Ishikawa (cell line): ENCODE results near the gene PTPN1.

ENCODE experiments used
- CEBPB ChIP-seq: IDR thresholded peaks from 2 replicates; pipeline ENCODE4 v1.6.1; 2012
- CREB1 ChIP-seq: IDR thresholded peaks from 2 replicates; pipeline ENCODE4 v1.6.1; 2012; ENCODE audit warnings: low read depth
- EGR1 ChIP-seq: IDR thresholded peaks from 2 replicates; pipeline ENCODE4 v1.6.1; 2012
- EP300 ChIP-seq: IDR thresholded peaks from 2 replicates; pipeline ENCODE4 v1.6.1; 2012; ENCODE audit warnings: borderline replicate concordance
- FOXM1 ChIP-seq: IDR thresholded peaks from 2 replicates; pipeline ENCODE4 v1.6.1; 2012; ENCODE audit warnings: low read depth, borderline replicate concordance
- NFIC ChIP-seq: IDR thresholded peaks from 2 replicates; pipeline ENCODE4 v1.6.1; 2012
- RAD21 ChIP-seq: IDR thresholded peaks from 2 replicates; pipeline ENCODE4 v1.6.1; 2012; ENCODE audit warnings: low read depth
- TAF1 ChIP-seq: IDR thresholded peaks from 2 replicates; pipeline ENCODE4 v1.6.1; 2012; ENCODE audit warnings: low read depth, mild to moderate bottlenecking
- TCF12 ChIP-seq: IDR thresholded peaks from 2 replicates; pipeline ENCODE4 v1.6.1; 2012; ENCODE audit warnings: low read depth
- TEAD4 ChIP-seq: IDR thresholded peaks from 2 replicates; pipeline ENCODE4 v1.6.1; 2012
- USF1 ChIP-seq: IDR thresholded peaks from 2 replicates; pipeline ENCODE4 v1.6.1; 2012
- YY1 ChIP-seq: IDR thresholded peaks from 2 replicates; pipeline ENCODE4 v1.6.1; 2012; ENCODE audit warnings: low read depth
- ZBTB7A ChIP-seq: IDR thresholded peaks from 2 replicates; pipeline ENCODE4 v1.6.1; 2012; ENCODE audit warnings: low read depth
- TF ChIP-seq, protein P1 (sequence below): IDR thresholded peaks from 2 replicates; pipeline ENCODE4 v1.6.1; 2012
- TF ChIP-seq, protein P2 (sequence below): IDR thresholded peaks from 2 replicates; pipeline ENCODE4 v1.6.1; 2012; ENCODE audit warnings: low read depth, mild to moderate bottlenecking

PTPN1 gene

GRCh38 chr20:50617022-50617421, 106.8 kb downstream of the PTPN1 start:
- TF ChIP-seq CREB1: no peak
- no peak for TF ChIP-seq YY1
- TF ChIP-seq, protein P1, sequence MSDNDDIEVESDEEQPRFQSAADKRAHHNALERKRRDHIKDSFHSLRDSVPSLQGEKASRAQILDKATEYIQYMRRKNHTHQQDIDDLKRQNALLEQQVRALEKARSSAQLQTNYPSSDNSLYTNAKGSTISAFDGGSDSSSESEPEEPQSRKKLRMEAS: no peak
- no peak for TF ChIP-seq EP300
- TF ChIP-seq ZBTB7A: no peak
- no peak for TF ChIP-seq NFIC
- no peak for TF ChIP-seq TCF12

- TF ChIP-seq ZBTB7A (no peak), CEBPB (no peak), YY1 (no peak), EP300 (no peak), TCF12 (no peak)
- TF ChIP-seq, protein P2, sequence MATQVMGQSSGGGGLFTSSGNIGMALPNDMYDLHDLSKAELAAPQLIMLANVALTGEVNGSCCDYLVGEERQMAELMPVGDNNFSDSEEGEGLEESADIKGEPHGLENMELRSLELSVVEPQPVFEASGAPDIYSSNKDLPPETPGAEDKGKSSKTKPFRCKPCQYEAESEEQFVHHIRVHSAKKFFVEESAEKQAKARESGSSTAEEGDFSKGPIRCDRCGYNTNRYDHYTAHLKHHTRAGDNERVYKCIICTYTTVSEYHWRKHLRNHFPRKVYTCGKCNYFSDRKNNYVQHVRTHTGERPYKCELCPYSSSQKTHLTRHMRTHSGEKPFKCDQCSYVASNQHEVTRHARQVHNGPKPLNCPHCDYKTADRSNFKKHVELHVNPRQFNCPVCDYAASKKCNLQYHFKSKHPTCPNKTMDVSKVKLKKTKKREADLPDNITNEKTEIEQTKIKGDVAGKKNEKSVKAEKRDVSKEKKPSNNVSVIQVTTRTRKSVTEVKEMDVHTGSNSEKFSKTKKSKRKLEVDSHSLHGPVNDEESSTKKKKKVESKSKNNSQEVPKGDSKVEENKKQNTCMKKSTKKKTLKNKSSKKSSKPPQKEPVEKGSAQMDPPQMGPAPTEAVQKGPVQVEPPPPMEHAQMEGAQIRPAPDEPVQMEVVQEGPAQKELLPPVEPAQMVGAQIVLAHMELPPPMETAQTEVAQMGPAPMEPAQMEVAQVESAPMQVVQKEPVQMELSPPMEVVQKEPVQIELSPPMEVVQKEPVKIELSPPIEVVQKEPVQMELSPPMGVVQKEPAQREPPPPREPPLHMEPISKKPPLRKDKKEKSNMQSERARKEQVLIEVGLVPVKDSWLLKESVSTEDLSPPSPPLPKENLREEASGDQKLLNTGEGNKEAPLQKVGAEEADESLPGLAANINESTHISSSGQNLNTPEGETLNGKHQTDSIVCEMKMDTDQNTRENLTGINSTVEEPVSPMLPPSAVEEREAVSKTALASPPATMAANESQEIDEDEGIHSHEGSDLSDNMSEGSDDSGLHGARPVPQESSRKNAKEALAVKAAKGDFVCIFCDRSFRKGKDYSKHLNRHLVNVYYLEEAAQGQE: no peak
Observed at GRCh38 chr20:50618537-50618936, 108.4 kb downstream of the PTPN1 start.

DNA sequence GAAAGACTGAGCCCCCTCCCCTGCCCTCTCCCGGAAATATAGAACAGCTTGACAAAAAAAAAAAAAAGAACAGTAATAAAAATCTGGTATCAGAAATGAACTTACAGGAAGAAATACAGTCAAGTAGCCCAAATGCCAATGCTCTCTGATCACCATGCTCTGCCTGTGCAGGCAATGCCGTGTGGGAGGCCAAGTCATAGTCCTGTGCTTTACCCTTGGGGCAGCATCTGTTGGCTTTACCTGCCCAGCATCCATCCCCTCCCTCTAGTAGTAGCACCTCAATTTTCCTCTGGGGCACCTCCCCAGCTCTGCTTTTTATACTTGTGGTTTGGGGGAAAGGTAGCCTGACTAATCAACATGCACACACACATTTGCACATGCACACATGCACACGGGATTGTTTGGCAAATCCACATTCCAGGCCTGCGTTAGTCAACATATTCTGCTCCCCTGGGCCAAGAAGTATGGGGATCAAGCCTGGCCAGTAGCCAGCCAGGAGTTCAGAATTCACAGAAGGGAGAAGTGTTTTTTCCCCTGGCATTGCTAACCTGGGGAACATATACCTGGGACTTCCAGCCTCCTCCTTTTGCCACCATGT, 111.0 kb downstream of the PTPN1 start:
- TF ChIP-seq FOXM1 (no peak), TEAD4 (no peak)
- TF ChIP-seq, protein P1: no peak

DNA sequence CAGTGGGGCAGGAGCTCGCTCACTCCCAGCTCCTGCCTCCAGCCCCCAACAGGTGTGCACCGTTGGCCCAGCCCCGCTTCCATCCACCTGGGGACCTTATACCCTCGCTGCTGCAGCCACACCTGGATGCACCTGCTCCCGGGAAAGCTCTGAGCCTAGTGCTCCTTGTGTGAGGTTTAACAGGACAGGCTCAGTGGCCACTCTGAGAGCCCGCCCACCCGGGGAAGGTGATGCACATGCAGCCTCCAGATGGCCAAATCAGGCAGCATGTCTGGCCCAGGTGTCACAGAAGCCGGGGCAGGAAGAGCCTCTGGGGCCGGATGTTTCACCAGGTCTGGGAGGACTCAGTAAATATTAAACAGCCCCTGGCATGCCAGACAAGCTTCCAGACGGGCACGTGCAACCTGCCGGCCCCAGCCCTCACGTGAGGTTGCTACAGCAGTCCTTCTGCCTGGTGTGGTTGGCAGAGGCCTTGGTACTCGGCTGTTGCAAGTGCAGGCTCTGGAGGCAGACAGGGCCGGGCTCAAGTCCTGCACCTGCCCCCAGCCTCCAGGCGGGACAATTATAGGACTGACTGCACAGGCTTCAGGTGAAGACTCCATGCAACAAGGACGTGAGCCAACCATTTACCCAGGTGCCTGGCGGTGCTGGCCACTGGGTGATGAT, 114.3 kb downstream of the PTPN1 start:
- TF ChIP-seq TEAD4 (no peak), USF1 (peak; percentile 31; the same call in 1 of the 2 replicates), NFIC (no peak), RAD21 (no peak), EGR1 (no peak), CEBPB (no peak), ZBTB7A (no peak)
- TF ChIP-seq, protein P1: peak; percentile 39
- TF ChIP-seq, protein P2: no peak

DNA sequence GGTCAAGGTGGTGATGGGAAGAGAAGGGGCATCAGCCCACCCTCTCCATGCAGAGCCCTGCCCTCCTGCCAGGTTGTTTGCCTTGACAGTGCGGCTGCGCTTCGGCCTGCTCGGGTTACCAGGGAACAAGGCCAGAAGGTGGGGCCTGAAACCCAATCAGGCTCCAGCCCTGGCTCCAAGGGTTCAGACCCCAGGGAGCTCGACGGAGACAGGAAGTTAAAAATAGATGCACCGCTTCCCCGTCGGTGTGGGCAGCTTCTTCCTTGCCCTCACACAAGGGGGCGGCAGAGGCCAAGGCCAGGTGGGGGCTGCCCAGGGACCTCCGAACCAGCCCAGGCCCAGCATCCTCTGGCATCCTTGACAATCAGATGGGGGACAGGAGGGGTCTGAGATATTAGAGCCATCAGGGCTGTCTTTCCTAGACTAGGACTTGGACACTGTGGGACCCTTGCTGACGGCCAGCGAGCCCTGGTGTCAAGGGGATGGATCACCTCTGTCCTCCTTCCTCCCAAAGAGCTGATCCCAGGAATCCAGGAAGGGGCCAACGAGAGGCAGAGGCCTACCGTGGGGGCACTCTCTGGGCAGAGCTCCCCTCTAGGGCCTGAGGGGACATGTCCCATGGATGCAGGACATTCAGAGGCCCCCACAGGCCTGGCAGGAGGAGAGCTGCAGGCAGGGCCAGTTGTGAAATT, 115.9 kb downstream of the PTPN1 start:
- TF ChIP-seq NFIC (0 out of 2 replicates have a peak, but pooled peaks have one; percentile 18), FOXM1 (no peak), TAF1 (no peak), USF1 (no peak), ZBTB7A (no peak; the same call in 1 of the 2 replicates), RAD21 (peak; percentile 91), CREB1 (no peak)
- TF ChIP-seq, protein P1: peak; percentile 38; the same call in 1 of the 2 replicates

GRCh38 chr20:50627747-50628146, 117.6 kb downstream of the PTPN1 start:
- TF ChIP-seq TCF12: no peak
- TF ChIP-seq YY1: no peak
- no peak for TF ChIP-seq CEBPB
- TF ChIP-seq EP300: no peak
- TF ChIP-seq, protein P1: no peak
- no peak for TF ChIP-seq RAD21
